ENCODE measurements around the gene CTTNBP2.
"Not testable (repeated sequence)": the region's sequence is repeated elsewhere in the genome, so short reads cannot be mapped to it uniquely, and the experiment has no call there.

CTTNBP2 gene

GRCh38 chr7:117728890-117729624, 144.2 kb downstream of the CTTNBP2 start:
- DNase-seq, result no peak

GRCh38 chr7:117724898-117725297, 148.3 kb downstream of the CTTNBP2 start:
- DNase-seq, result no peak

- DNase-seq, result no peak
Observed at GRCh38 chr7:117719377-117719776, 153.9 kb downstream of the CTTNBP2 start.

- DNase-seq, result no peak
Observed at GRCh38 chr7:117718116-117718835, 155.0 kb downstream of the CTTNBP2 start.

- no peak for DNase-seq
Observed at GRCh38 chr7:117717357-117717756, 155.9 kb downstream of the CTTNBP2 start.

- DNase-seq, result no peak
Observed at GRCh38 chr7:117716707-117717299, 156.4 kb downstream of the CTTNBP2 start.

GRCh38 chr7:117715784-117716445, 157.3 kb downstream of the CTTNBP2 start:
- DNase-seq, result peak; percentile 1

- DNase-seq, result no peak
Observed at GRCh38 chr7:117711556-117711955, 161.7 kb downstream of the CTTNBP2 start.

GRCh38 chr7:117708173-117708572, 165.1 kb downstream of the CTTNBP2 start:
- not testable (repeated sequence) for DNase-seq

- DNase-seq, result no peak
Observed at GRCh38 chr7:117707080-117707479, 166.2 kb downstream of the CTTNBP2 start.

- DNase-seq, result no peak
Observed at GRCh38 chr7:117706210-117706609, 167.0 kb downstream of the CTTNBP2 start.

- no peak for DNase-seq
Observed at GRCh38 chr7:117705630-117706029, 167.6 kb downstream of the CTTNBP2 start.

- no peak for DNase-seq
Observed at GRCh38 chr7:117704063-117704462, 169.2 kb downstream of the CTTNBP2 start.

- no peak for DNase-seq
Observed at GRCh38 chr7:117698018-117698417, 175.2 kb downstream of the CTTNBP2 start.

GRCh38 chr7:117692338-117692737, 180.9 kb downstream of the CTTNBP2 start:
- no peak for DNase-seq

GRCh38 chr7:117690147-117690546, 183.1 kb downstream of the CTTNBP2 start:
- DNase-seq, result no peak

GRCh38 chr7:117689406-117689805, 183.8 kb downstream of the CTTNBP2 start:
- no peak for DNase-seq

GRCh38 chr7:117688126-117688525, 185.1 kb downstream of the CTTNBP2 start:
- no peak for DNase-seq

GRCh38 chr7:117686311-117686935, 186.8 kb downstream of the CTTNBP2 start:
- no peak for DNase-seq

- no peak for DNase-seq
Observed at GRCh38 chr7:117685795-117686194, 187.4 kb downstream of the CTTNBP2 start.

- DNase-seq, result no peak
Observed at GRCh38 chr7:117683430-117684175, 189.6 kb downstream of the CTTNBP2 start.

Data from GOT3 (cell line).